NCI-H526 treated with DMSO at 0.1 percent for 48 hours (cell line): ENCODE measurements around the gene SMYD4.
"Not testable (repeated sequence)": the region's sequence is repeated elsewhere in the genome, so short reads cannot be mapped to it uniquely, and the experiment has no call there.

Experiments used
- DNase-seq: peaks from one replicate; lab custom pipeline; 2025; lab: John Stamatoyannopoulos, UW

Gene SMYD4

DNA sequence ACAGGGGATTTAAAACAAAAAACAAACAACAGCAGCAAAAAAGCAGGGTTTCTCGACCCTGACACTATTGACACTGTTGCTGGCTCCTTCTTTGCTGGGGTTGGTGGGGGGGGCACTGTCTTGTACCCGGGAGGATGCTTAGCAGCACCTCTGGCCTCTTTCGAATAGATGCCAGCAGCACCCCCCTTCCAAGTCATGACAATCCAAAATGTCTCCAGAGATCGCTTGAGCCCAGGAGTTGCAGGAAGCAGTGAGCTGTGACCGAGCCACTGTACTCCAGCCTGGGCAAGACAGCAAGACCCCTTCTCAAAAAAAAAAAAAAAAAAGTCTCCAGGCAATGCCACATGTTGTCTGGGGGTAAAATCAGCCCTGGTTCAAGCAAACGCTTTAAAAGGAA is 47.5 kb downstream of the SMYD4 start:
- no peak for DNase-seq

DNA sequence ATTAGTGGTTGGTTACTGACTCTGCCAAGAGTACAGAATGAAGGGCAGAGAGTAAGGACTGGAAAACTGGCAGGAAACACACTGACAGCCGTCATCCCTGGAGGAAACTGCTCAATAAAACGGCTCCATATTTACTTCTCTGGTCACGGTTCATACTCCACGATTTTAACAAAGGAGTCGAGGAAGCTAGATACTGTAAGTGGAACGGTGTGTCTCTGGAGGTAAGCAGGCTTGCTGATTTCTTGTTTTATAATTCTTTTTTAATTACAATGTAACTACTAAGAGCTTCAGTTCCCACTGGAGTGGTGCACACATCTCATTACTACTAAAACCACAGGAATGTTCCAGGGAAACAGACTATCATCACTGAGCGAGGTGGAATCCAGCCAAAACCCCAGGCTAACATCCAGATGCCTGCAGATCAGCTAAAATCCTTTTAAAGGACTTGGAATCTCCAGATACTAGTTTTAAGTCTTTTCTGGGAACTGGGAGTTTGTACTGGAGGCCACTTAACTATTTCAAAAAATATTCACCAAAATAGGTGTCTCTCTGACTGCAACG is 50.1 kb downstream of the SMYD4 start:
- DNase-seq = no peak

DNA sequence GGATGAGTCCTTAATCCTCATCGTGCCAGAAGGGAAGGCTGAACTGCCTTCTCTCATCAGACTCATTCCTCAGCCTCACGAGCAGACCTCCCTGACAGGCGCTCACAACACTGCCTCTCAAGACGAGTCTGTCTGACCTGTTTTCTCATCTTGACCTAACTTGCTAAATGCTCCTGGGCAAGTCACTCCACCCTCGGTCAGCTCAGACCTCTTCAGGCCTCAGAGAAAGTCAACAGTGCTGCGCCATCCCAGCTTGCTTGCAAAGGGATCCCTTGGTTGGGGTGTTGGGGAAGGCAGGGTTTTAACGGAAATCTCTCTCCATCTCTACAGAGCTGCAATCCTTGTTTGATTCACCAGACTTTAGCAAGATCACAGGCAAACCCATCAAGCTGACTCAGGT is 52.8 kb downstream of the SMYD4 start:
- no peak for DNase-seq

DNA sequence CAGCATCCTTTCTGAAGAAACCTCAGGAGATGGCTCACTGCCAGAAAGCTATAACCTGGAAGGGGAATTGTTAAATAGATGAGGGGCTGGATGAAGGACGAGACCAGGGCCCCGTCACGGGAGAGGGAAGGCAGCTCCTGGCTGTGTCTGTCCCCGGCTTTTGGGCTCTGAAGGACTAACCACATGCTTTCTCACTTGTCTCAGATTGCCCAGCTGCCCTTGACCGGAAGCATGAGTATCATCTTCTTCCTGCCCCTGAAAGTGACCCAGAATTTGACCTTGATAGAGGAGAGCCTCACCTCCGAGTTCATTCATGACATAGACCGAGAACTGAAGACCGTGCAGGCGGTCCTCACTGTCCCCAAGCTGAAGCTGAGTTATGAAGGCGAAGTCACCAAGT is 53.4 kb downstream of the SMYD4 start:
- DNase-seq = no peak

DNA sequence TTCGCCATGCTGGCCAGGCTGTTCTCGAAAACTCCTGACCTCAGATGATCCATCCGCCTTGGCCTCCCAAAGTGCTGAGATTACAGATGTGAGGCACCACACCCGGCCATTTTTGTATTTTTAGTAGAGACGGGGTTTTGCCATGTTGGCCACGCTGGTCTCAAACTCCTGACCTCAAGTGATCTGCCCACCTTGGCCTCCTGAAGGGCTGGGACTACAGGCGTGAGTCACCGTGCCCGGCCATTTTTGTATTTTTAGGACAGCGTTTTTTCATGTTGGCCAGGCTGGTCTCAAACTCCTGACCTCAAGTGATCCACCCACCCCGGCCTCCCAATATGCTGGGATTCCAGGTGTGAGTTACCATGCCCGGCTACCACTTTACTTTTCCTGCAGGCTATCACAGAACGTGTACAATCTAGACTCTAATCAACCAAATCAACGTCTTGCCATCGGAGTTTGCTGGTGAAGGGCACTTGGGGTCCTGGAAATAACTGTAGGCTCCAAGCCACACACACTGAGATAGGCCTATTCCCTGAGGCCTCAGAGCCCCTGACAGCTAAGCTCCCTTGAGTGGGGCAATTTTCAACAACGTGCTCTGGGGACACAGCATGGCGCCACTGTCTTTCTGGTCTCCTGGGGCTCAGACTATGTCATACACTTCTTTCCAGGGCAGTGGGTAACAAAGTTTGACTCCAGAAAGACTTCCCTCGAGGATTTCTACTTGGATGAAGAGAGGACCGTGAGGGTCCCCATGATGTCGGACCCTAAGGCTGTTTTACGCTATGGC is 55.1 kb downstream of the SMYD4 start:
- DNase-seq = no peak

DNA sequence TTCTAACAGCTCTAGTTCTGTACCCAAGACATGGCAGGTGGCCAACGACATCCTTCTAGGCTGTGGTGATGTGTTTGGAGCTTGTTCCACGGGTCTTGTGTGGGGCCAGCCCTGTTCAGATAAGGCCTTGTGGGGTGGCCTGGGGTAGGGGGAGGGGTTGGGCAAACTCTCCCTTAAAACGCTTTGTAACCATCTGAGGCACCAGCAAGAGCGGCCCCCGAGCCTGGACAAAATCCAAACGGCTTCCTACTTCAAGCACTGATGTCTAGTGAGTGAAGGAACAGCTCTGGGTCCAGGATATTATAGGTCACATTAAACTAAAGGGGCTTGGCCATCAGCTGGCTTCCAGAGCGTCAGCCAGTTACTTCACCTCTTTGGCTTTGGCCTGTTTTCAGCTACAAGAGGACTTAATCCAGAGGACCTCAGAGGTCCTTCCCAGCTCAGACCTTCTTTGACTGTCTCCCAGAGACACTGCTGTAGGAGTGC is 56.0 kb downstream of the SMYD4 start:
- DNase-seq = no peak

DNA sequence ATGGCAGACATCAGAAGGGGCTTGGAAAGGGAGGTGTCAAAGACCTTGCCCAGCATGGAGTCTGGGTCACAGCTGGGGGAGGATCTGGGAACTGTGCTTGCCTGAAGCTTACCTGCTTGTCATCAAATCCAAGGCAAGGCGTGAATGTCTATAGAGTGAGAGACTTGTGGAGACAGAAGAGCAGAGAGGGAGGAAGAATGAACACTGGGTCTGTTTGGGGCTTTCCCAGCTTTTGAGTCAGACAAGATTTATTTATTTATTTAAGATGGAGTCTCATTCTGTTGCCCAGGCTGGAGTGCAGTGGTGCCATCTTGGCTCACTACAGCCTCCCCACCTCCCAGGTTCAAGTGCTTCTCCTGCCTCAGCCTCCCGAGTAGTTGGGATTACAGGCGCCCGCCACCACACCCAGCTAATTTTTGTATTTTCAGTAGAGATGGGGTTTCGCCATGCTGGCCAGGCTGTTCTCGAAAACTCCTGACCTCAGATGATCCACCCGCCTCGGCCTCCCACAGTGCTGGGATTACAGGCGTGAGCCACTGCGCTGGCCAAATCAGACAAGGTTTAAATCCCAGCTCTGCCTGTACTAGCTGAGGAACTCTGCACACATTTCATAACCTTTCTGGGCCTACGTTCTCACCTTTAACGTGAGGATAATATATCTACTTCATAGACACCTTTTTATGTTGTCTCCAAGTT is 56.6 kb downstream of the SMYD4 start:
- not testable (repeated sequence) for DNase-seq

DNA sequence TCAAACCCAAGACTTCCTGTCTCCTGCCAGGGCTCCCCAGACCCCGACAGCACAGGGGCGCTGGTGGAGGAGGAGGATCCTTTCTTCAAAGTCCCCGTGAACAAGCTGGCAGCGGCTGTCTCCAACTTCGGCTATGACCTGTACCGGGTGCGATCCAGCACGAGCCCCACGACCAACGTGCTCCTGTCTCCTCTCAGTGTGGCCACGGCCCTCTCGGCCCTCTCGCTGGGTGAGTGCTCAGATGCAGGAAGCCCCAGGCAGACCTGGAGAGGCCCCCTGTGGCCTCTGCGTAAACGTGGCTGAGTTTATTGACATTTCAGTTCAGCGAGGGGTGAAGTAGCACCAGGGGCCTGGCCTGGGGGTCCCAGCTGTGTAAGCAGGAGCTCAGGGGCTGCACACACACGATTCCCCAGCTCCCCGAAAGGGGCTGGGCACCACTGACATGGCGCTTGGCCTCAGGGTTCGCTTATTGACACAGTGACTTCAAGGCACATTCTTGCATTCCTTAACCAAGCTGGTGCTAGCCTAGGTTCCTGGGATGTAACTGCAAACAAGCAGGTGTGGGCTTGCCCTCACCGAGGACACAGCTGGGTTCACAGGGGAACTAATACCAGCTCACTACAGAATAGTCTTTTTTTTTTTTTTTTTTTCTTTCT is 59.8 kb downstream of the SMYD4 start:
- DNase-seq = peak; percentile 22

DNA sequence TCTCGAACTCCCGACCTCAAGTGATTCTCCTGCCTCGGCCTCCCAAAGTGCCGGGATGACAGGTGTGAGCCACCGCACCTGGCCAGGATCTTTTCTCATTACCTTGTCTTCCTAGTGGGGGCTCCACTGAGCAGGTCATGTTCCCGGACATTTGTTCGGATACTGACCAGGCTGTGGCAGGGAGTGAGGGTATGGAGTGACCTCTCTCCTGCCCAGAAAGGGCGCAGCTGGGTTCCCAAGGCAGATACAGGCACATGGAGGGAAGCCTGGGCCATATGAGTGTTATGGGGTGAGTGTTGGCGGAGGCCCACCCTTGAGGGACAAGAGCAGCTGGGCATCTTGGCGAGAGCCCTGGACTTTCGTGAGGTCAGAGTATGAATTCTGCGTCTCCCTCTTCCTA is 62.3 kb downstream of the SMYD4 start:
- DNase-seq = no peak

DNA sequence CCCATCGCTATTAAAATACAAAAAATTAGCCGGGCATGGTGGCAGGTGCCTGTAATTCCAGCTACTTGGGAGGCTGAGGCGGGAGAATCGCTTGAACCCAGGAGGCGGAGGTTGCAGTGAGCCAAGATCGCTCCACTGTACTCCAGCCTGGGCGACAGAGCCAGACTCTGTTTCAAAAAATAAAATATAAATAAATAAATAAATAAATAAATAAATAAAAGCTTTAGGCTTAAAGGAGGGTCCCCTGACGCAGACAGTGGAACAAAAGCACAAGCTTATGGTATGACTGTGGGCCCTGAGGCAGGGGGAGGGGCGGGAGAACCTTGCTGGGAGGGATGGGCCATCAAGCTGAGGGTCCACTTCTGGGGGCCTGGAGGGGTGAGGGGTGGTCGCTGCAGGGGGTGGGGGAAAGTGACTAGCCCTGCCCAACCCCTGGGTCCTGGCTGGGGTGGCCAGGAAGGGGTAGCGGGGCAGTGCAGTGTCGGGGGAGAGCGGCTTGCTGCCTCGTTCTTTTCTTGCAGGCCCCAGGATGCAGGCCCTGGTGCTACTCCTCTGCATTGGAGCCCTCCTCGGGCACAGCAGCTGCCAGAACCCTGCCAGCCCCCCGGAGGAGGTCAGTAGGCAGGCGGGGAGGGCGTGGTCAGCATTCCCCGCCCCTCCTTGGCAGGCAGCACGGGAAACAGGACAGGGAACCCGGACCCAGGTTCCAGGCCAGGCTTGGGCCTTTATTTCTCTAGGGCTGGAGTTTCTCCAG is 63.1 kb downstream of the SMYD4 start:
- no peak for DNase-seq

DNA sequence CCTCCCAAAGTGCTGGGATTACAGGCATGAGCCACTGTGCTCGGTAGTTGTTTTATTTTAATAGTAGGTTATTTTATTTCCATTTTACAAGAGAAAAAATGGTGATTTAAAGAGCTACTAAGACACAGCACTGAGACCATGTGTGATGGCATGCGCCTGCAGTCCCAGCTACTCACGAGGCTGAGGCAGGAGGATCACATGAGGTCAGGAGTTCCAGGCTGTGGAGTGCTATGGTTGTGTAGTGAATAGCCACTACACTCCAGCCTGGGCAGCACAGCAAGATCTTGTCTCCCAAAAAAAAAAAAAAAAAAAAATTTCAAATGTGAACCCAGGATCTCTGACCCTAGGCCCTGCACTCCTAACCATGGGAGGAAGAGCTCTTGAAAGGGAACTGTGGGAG is 64.1 kb downstream of the SMYD4 start:
- no peak for DNase-seq

DNA sequence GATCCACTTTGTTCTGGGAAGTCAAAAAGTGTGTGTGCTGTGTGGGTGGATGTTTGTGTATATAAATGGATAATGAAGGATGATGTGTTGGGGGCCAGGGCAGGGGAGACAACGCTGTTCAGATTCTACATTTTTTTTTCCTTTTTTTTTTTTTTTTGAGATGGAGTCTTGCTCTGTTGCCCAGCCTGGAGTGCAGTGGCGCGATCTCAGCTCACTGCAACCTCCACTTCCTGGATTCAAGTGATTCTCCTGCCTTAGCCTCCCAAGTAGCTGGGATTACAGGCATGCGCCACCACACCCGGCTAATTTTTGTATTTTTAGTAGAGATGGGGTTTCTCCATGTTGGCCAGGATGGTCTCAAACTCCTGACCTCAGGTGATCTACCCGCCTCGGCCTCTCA is 65.0 kb downstream of the SMYD4 start:
- not testable (repeated sequence) for DNase-seq

DNA sequence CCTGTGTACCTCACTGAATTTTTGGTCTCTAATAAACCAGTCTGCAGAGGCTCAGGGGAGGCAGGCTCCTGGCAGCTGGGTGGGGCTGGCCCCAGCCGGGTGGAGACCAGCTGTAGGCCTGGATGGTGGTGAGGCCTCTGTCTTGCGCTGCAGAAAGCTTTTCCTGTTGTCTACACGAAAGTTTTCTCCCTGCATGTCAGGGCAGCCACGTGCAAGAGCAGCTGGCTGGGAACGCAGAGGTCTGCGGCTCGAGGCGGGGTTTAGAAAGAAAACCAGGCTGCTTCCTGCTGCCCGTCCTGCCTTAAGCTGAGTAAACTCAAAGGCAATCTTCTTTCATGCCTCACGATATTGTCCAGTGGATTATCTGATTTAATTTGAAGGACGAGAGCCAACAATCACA is 65.4 kb downstream of the SMYD4 start:
- DNase-seq = no peak

DNA sequence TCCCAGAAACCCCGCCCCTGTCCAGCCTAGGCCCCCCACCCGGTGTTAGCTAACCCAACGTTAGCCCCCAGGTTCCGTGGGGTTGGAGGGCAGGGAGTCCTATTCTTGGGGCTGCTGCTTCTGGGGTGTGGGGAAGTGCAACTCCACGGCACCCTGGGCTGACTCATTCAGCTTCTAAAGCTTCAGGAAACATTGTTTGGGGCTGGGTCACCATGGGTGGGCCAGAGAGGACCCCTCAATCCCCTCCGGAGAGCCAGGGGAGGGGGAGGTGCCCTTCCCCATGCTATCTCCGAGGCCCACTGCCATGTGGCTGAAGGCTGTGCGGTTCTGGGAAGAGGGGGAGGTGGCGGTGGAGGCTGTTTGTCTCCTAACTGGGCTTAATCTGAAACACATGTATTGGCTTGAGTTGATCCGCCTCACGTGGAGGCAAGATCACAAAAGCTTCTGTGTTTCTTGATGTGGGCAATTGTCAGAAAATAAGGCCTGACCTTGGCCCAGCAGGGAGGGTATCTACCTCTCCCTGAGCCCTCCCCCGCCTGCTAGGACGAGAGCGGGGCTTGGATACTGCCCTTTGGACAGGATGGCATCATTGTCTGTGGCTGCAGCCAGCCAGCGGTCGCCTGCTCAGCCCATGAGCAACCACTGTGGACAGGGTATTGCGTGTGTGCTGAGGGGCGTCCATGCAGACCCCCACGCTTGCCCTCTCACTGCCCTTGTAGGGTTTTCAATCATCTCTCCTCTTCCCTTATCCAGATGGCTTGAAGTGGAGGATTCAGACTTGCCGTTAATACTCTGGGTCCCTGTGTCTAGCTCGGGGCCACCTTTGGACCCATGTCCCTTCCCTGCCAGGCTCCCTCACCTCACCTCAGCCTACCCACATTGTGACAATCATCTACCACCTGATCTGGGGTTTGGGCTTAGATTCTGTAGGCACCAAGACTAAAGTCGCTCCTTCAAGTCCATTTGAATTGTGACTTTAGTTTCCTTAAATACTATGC is 66.5 kb downstream of the SMYD4 start:
- no peak for DNase-seq

DNA sequence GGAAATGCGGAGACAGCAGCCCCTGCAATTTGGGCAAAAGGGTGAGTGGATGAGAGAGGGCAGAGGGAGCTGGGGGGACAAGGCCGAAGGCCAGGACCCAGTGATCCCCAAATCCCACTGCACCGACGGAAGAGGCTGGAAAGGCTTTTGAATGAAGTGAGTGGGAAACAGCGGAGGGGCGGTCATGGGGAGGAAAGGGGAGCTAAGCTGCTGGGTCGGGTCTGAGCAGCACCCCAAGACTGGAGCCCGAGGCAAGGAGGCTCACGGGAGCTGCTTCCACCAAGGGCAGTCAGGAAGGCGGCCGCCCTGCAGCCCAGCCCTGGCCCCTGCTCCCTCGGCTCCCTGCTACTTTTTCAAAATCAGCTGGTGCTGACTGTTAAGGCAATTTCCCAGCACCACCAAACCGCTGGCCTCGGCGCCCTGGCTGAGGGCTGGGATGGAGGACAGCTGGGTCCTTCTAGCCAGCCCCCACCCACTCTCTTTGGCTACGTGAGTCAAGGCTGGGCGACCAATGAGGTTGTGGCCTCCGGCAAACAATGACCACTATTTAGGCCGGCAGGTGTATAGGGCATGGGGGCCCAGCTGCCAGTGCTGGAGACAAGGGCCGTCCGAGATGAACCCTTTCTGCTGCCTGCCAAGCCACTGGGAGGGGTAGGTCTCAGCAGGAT is 67.3 kb downstream of the SMYD4 start:
- no peak for DNase-seq

DNA sequence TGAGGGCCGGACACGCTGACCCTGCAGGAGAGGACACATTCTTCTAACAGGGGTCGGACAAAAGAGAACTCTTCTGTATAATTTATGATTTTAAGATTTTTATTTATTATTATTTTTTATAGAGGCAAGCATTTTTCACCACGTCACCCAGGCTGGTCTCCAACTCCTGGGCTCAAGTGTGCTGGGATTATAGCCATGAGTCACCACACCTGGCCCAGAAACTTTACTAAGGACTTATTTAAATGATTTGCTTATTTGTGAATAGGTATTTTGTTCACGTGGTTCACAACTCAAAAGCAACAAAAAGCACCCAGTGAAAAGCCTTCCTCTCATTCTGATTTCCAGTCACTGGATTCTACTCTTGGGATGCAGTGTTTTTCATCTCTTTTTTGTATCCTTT is 70.2 kb downstream of the SMYD4 start:
- DNase-seq = no peak

DNA sequence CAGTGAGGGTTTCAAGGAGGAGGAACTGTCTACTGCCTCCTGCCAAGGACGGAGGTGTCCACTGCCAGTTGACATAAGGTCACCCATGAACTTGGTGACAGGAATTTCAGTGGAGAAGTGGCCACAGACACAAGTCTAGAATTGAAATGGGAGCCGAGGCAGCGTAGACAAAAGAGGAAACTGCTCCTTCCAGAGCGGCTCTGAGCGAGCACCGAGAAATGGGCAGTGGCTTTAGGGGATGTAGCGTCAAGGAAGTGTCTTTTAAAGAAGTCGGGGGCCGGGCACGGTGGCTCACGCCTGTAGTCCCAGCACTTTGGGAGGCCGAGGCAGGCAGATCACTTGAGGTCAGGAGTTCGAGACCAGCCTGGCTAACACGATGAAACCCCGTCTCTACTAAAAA is 70.9 kb downstream of the SMYD4 start:
- DNase-seq = no peak

DNA sequence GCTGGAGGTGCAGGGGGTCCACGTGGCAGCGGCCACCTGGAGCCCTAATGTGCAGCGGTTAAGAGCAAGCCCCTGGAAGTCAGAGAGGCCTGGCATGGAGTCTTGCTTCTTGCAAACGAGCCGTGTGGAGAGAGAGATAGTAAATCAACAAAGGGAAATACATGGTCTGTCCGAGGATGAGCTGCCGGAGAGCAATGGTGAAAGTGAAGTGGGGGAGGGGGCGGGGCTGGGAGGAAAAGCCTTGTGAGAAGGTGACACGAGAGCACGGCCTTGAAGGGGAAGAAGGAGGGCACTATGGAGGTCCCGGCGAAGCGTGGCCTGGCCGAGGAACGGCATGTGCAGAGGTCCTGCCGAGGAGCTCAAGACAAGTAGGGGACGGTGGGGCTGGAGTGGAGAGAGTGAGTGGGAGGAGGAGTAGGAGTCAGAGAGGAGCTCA is 73.9 kb downstream of the SMYD4 start:
- DNase-seq = no peak

DNA sequence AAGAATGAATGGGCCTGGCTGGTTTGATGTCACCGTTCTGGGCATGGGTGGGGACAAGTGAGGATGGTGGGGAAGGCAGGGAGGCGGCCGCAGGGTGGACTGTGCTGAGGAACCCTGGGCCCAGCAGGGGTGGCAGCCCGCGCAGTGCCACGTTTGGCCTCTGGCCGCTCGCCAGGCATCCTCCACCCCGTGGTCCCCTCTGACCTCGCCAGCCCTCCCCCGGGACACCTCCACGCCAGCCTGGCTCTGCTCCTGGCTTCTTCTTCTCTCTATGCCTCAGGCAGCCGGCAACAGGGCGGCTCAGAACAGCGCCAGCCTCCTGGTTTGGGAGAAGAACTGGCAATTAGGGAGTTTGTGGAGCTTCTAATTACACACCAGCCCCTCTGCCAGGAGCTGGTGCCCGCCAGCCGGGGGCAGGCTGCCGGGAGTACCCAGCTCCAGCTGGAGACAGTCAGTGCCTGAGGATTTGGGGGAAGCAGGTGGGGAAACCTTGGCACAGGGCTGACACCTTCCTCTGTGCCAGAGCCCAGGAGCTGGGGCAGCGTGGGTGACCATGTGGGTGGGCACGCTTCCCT is 74.4 kb downstream of the SMYD4 start:
- no peak for DNase-seq
